Thyroid gland (tissue), 4 donors: ENCODE data around the gene PPP1R13B. TPM values are rescaled to one million over a fixed set of nuclear protein-coding genes. Genes with fewer than 3 reads are reported as not detected.

ENCODE experiments used
- DNase-seq, 2 donors: peaks; one replicate each; pipeline ENCODE4 v3.0.0-alpha.2; 2019
- H3K27ac ChIP-seq, 3 donors: fragments of 200-600 bp; sonication (generic); 1 replicate in 2 of 3; 2 replicates in 1 of 3; pipeline ENCODE4 v1.5.1; 2016 to 2019; ENCODE audit warnings: mild to moderate bottlenecking in 1 of 3, moderate library complexity in 1 of 3
- H3K27me3 ChIP-seq: fragments of 200-600 bp; sonication (generic); one replicate; pipeline ENCODE4 v1.5.1; 2019
- H3K36me3 ChIP-seq, 2 donors: fragments of 200-600 bp; sonication (generic); one replicate each; pipeline ENCODE4 v1.5.1; 2016 to 2019
- H3K4me1 ChIP-seq, 2 donors: fragments of 200-600 bp; sonication (generic); one replicate each; pipeline ENCODE4 v1.5.1; 2017 to 2019
- H3K4me3 ChIP-seq, 3 donors: fragments of 200-600 bp; sonication (generic); replicated peaks in 1 of 3; 1 replicate in 2 of 3; 2 replicates in 1 of 3; pipeline ENCODE4 v1.5.1; 2016; ENCODE audit warnings: mild to moderate bottlenecking in 1 of 3
- H3K9me3 ChIP-seq: fragments of 200-600 bp; sonication (generic); one replicate; pipeline ENCODE4 v1.5.1; 2017
- POLR2A ChIP-seq, 2 donors: fragments of 450-650 bp; IDR thresholded peaks; one replicate each; pipeline ENCODE4 v1.6.1; 2017; ENCODE audit warnings: antibody characterized with exemption in 2 of 2, mild to moderate bottlenecking in 2 of 2, moderate library complexity in 1 of 2
- whole genome bisulfite sequencing, 2 donors: methylation state at CpG; one replicate each; pipeline ENCODE4 v1.1.5; 2017; 5-methylcytosine and 5-hydroxymethylcytosine counted together
- intact Hi-C: fragments of 100-400 bp; cut with DNase I; formaldehyde crosslinking; loops from one replicate; pipeline ENCODE4 v1.15.1; 2023
- total RNA-seq, 4 donors: library from RNA; depleted of rRNA; stranded (reverse); fragments of >200 nt; gene quantifications; one replicate each; pipeline ENCODE4 v1.2.3, GENCODE V29; 2016
- TF ChIP-seq, protein P1 (sequence below), 6 experiments: fragments of 200-600 bp in 3 of 6; fragments of 450-650 bp in 3 of 6; sonication (generic) in 3 of 6; IDR thresholded peaks; one replicate each; pipeline ENCODE4 v1.5.1; 2016 to 2019; ENCODE audit warnings: antibody characterized with exemption in 6 of 6, mild to moderate bottlenecking in 2 of 6, inconsistent platforms in 1 of 6, moderate library complexity in 1 of 6

The PPP1R13B gene
- total RNA-seq, 4 donors from 2014 or later, result 77.0 to 131 (median 81.8) TPM

- Histone ChIP-seq H3K4me3 (no peak overlapping the region), H3K27ac (no peak overlapping the region), H3K4me1 (no peaks in the 10 kb centered on the region), H3K27me3 (no peaks in the 10 kb centered on the region), H3K9me3 (no peaks in the 10 kb centered on the region), H3K36me3 (peaks cover 48 to 50% of the 10 kb centered on the region in 2 donors)
- intact Hi-C loops, result no loop called here
- TF ChIP-seq, protein P1, sequence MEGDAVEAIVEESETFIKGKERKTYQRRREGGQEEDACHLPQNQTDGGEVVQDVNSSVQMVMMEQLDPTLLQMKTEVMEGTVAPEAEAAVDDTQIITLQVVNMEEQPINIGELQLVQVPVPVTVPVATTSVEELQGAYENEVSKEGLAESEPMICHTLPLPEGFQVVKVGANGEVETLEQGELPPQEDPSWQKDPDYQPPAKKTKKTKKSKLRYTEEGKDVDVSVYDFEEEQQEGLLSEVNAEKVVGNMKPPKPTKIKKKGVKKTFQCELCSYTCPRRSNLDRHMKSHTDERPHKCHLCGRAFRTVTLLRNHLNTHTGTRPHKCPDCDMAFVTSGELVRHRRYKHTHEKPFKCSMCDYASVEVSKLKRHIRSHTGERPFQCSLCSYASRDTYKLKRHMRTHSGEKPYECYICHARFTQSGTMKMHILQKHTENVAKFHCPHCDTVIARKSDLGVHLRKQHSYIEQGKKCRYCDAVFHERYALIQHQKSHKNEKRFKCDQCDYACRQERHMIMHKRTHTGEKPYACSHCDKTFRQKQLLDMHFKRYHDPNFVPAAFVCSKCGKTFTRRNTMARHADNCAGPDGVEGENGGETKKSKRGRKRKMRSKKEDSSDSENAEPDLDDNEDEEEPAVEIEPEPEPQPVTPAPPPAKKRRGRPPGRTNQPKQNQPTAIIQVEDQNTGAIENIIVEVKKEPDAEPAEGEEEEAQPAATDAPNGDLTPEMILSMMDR (IDR thresholded peaks at IDR 0.05), result no peak
- TF ChIP-seq POLR2A (IDR thresholded peaks at IDR 0.05), result no peak
- WGBS, 2 donors, result 91 to 95% methylated on average over 5 of the region's 5 CpGs
- DNase-seq, result no peak
Measured at GRCh38 chr14:103749860-103750259, 97.5 kb downstream of the PPP1R13B start.

GRCh38 chr14:103749452-103749851, 97.9 kb downstream of the PPP1R13B start:
- intact Hi-C loops, result no loop called here
- 92 to 95% methylated on average over 5 of the region's 5 CpGs for WGBS, 2 donors
- no peaks in the 10 kb centered on the region for H3K4me1 ChIP-seq
- no peaks in the 10 kb centered on the region for H3K9me3 ChIP-seq
- H3K36me3 ChIP-seq, result peaks cover 51 to 54% of the 10 kb centered on the region in 2 donors
- no peak for TF ChIP-seq POLR2A (IDR thresholded peaks at IDR 0.05)
- TF ChIP-seq, protein P1 (IDR thresholded peaks at IDR 0.05), result no peak
- no peaks in the 10 kb centered on the region for H3K27me3 ChIP-seq
- H3K27ac ChIP-seq, result no peak overlapping the region
- H3K4me3 ChIP-seq, result no peak overlapping the region
- no peak for DNase-seq

DNA sequence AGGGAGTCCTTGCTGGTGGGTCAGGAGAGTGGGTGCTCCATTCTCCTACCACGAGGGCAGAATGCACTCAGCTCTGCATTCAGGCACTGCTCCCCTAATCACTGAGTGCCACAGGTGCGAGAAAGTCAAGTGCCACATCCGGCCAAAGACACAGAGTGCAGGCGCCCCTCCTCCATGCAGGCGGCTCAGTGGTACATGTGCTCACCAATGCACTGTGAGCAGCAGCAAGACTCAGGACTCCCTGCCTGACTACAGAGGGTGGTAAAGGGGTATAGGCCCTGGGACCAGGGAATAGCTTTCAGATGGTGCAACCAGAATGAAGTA, 98.9 kb downstream of the PPP1R13B start:
- intact Hi-C loops, result no loop called here
- Histone ChIP-seq H3K4me1 (peaks cover 4 to 5% of the 10 kb centered on the region in 2 donors), H3K27ac (no peak overlapping the region), H3K36me3 (peaks cover 46 to 57% of the 10 kb centered on the region in 2 donors), H3K4me3 (no peak overlapping the region), H3K27me3 (no peaks in the 10 kb centered on the region), H3K9me3 (no peaks in the 10 kb centered on the region)
- TF ChIP-seq, protein P1 (IDR thresholded peaks at IDR 0.05), result no peak
- no peak for TF ChIP-seq POLR2A (IDR thresholded peaks at IDR 0.05)
- WGBS, 2 donors, result 81 to 93% methylated on average over 5 of the region's 5 CpGs
- no peak for DNase-seq

- peaks cover 21% of the 10 kb centered on the region in 2 donors for H3K4me1 ChIP-seq
- no peaks in the 10 kb centered on the region for H3K9me3 ChIP-seq
- H3K27ac ChIP-seq, result peak overlapping the region in 2 of 3 donors; percentile 24 to 94
- no peak for TF ChIP-seq POLR2A (IDR thresholded peaks at IDR 0.05)
- TF ChIP-seq, protein P1 (IDR thresholded peaks at IDR 0.05), result no peak
- intact Hi-C loops, result no loop called here
- no peaks in the 10 kb centered on the region for H3K27me3 ChIP-seq
- 92 to 95% methylated on average over 7 to 10 of the region's 10 CpGs for WGBS, 2 donors
- DNase-seq, result no peak
- H3K36me3 ChIP-seq, result peaks cover 48 to 55% of the 10 kb centered on the region in 2 donors
- H3K4me3 ChIP-seq, result no peak overlapping the region
Measured at GRCh38 chr14:103746701-103747100, 100.7 kb downstream of the PPP1R13B start.

- H3K27ac ChIP-seq, result peak overlapping the region in 2 of 3 donors; percentile 85 to 94
- DNase-seq, result no peak
- WGBS, 2 donors, result 70 to 71% methylated on average over 5 of the region's 5 CpGs
Measured at GRCh38 chr14:103745424-103745823, 102.0 kb downstream of the PPP1R13B start.

More at GRCh38 chr14:103745424-103745823, 102.0 kb downstream of the PPP1R13B start:
- Histone ChIP-seq H3K4me1 (peaks cover 24 to 29% of the 10 kb centered on the region in 2 donors), H3K4me3 (no peak overlapping the region), H3K9me3 (no peaks in the 10 kb centered on the region), H3K36me3 (peaks cover 55 to 58% of the 10 kb centered on the region in 2 donors), H3K27me3 (no peaks in the 10 kb centered on the region)
- TF ChIP-seq POLR2A (IDR thresholded peaks at IDR 0.05), result no peak
- TF ChIP-seq, protein P1 (IDR thresholded peaks at IDR 0.05), result no peak
- intact Hi-C loops, result no loop called here
